Measurements from ENCODE around the gene MAD2L2. TPM values are rescaled to one million over a fixed set of nuclear protein-coding genes. Genes with fewer than 3 reads are reported as not detected.

The MAD2L2 gene
- total RNA-seq, 1 experiment from 2014 or later = 84.8 TPM

GRCh38 chr1:11654137-11654938, 26.6 kb downstream of the MAD2L2 start, which contains the start of the genes FBXO2 and FBXO44:
Gene FBXO2 (minus strand): TSS chr1:11654429. CDS start chr1:11654340, 89 bp downstream.
Gene FBXO44 (plus strand): TSS chr1:11654877. CDS start chr1:11655836, 959 bp downstream.
- Histone ChIP-seq H3K27ac (ENCODE audit: low read length) (peak within 1 kb of the TSS; percentile 79), H3K27me3 (ENCODE audit: control insufficient read depth, insufficient read depth, low read length) (no peaks in the 10 kb centered on the region), H3K9me3 (ENCODE audit: control insufficient read depth, insufficient read depth, low read depth, low read length) (no peaks in the 10 kb centered on the region), H3K36me3 (ENCODE audit: control insufficient read depth, insufficient read depth, low read length) (no peaks in the 10 kb centered on the region; the same call in 1 of the 2 replicates), H3K4me1 (ENCODE audit: control insufficient read depth, insufficient read depth, low read length) (peaks cover 28% of the 10 kb centered on the region), H3K4me3 (ENCODE audit: low read depth in 2 of 2, low read length in 2 of 2) (peak within 1 kb of the TSS; percentile 68 to 81)
- DNase-seq (ENCODE audit: low read depth, low spot score) (no peak), ATAC-seq (peak; percentile 82)
- intact Hi-C loops (cut with micrococcal nuclease; ENCODE audit: unreplicated experiment) (loop anchor here (5.0 kb wide), 1 partner anchor 63 kb away; no protein-coding TSS in a partner anchor), in situ Hi-C loops (cut with HindIII; ENCODE audit: low pct_unique_long_range_greater_than_20kb, low sequenced_read_pairs) (no loop called here)
- CTCF ChIA-PET = no interaction called here
- no peak for TF ChIP-seq TCF7L2 (IDR thresholded peaks at IDR 0.05; ENCODE audit: low read depth, low read length)
- TF ChIP-seq POLR2AphosphoS5 (IDR thresholded peaks at IDR 0.05; ENCODE audit: low read depth, low read length) = no peak
- BruUV-seq (replicated peaks) = no TSS peak
- POLR2A ChIA-PET = interaction anchor here (0.6 kb wide), 1 partner anchor 13 kb away, joined by 4 read pairs; no protein-coding TSS in a partner anchor

- in situ Hi-C loops (cut with HindIII; ENCODE audit: low pct_unique_long_range_greater_than_20kb, low sequenced_read_pairs) = no loop called here
- no peak for DNase-seq (ENCODE audit: low read depth, low spot score)
- Histone ChIP-seq H3K9me3 (ENCODE audit: control insufficient read depth, insufficient read depth, low read depth, low read length) (no peaks in the 10 kb centered on the region), H3K27me3 (ENCODE audit: control insufficient read depth, insufficient read depth, low read length) (no peaks in the 10 kb centered on the region), H3K36me3 (ENCODE audit: control insufficient read depth, insufficient read depth, low read length) (no peaks in the 10 kb centered on the region; the same call in 1 of the 2 replicates), H3K27ac (ENCODE audit: low read length) (peak overlapping the region; percentile 79), H3K4me3 (ENCODE audit: low read depth in 2 of 2, low read length in 2 of 2) (peak overlapping the region; percentile 68 to 81), H3K4me1 (ENCODE audit: control insufficient read depth, insufficient read depth, low read length) (peaks cover 29% of the 10 kb centered on the region)
- CTCF ChIA-PET = no interaction called here
- ATAC-seq = peak; percentile 5; the same call in 1 of the 2 replicates
- intact Hi-C loops (cut with micrococcal nuclease; ENCODE audit: unreplicated experiment) = loop anchor here (5.0 kb wide), 1 partner anchor 64 kb away; no protein-coding TSS in a partner anchor
- POLR2A ChIA-PET = no interaction called here
- TF ChIP-seq SIN3A (IDR thresholded peaks at IDR 0.05; ENCODE audit: borderline replicate concordance, insufficient read depth, low read depth, low read length) (no peak), TCF7L2 (IDR thresholded peaks at IDR 0.05; ENCODE audit: low read depth, low read length) (no peak), POLR2AphosphoS5 (IDR thresholded peaks at IDR 0.05; ENCODE audit: low read depth, low read length) (no peak; the same call in 1 of the 2 replicates), CTCF (IDR thresholded peaks at IDR 0.05) (no peak)
- TF ChIP-seq, protein P1, sequence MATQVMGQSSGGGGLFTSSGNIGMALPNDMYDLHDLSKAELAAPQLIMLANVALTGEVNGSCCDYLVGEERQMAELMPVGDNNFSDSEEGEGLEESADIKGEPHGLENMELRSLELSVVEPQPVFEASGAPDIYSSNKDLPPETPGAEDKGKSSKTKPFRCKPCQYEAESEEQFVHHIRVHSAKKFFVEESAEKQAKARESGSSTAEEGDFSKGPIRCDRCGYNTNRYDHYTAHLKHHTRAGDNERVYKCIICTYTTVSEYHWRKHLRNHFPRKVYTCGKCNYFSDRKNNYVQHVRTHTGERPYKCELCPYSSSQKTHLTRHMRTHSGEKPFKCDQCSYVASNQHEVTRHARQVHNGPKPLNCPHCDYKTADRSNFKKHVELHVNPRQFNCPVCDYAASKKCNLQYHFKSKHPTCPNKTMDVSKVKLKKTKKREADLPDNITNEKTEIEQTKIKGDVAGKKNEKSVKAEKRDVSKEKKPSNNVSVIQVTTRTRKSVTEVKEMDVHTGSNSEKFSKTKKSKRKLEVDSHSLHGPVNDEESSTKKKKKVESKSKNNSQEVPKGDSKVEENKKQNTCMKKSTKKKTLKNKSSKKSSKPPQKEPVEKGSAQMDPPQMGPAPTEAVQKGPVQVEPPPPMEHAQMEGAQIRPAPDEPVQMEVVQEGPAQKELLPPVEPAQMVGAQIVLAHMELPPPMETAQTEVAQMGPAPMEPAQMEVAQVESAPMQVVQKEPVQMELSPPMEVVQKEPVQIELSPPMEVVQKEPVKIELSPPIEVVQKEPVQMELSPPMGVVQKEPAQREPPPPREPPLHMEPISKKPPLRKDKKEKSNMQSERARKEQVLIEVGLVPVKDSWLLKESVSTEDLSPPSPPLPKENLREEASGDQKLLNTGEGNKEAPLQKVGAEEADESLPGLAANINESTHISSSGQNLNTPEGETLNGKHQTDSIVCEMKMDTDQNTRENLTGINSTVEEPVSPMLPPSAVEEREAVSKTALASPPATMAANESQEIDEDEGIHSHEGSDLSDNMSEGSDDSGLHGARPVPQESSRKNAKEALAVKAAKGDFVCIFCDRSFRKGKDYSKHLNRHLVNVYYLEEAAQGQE (IDR thresholded peaks at IDR 0.05; ENCODE audit: insufficient read depth in 1 of 2, low read depth in 2 of 2, low read length in 1 of 2) = no peak
- BruUV-seq (replicated peaks) = no TSS peak
Measured at GRCh38 chr1:11653861-11654136, 27.1 kb downstream of the MAD2L2 start.

Measured in Panc1 (cell line).